Sciatic nerve (tissue), 2 donors: ENCODE results near the gene RBM19. TPM values are rescaled to one million over a fixed set of nuclear protein-coding genes. Genes with fewer than 3 reads are reported as not detected.

Experiments
- ATAC-seq: fragments of 200-7000 bp; cut with Tn5 transposase; one replicate; pipeline ENCODE4 v1.9.1; 2020; ENCODE audit warnings: mild to moderate bottlenecking, moderate library complexity
- DNase-seq: peaks from one replicate; pipeline ENCODE4 v3.0.0-alpha.2; 2020; ENCODE audit warnings: low spot score
- intact Hi-C: fragments of 100-400 bp; cut with DNase I; formaldehyde crosslinking; loops from one replicate; pipeline ENCODE4 v1.14.2; 2022
- total RNA-seq: library from RNA; stranded (reverse); fragmentation: NEBNext Ultra II Directional; extraction: Animal tissue kit (Norgen Biotek cat#: 25700); gene quantifications from one replicate; pipeline ENCODE4 v1.2.1, GENCODE V29; 2021
- donor health status: DM: no; HTN: no; CAD: no.
- donor health status: DM: no; HTN: no; CAD: no.

Gene RBM19
- total RNA-seq, 1 donor from 2014 or later, result 40.3 TPM

DNA sequence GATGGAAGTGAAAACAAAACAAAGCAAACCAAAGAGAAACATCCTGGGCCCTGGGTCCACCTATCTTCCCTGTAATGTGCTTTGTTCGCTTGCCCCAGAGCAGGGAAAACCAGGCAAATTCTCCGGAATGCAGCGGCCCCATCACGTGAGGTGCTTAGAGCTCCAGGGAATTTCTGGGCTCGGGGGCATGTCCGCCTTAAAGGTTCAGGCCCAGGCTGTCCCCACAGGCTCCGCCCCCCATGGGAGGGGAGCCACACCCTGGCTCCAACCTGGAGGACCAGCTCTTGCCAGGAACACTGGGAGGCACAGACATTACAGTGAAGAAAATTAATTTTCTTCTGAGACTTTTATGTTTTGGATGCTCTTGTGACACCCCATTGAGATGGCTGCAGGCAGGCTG, 69.9 kb downstream of the RBM19 start:
- no peak for DNase-seq
- intact Hi-C loops, result no loop called here
- peak; percentile 25 for ATAC-seq

DNA sequence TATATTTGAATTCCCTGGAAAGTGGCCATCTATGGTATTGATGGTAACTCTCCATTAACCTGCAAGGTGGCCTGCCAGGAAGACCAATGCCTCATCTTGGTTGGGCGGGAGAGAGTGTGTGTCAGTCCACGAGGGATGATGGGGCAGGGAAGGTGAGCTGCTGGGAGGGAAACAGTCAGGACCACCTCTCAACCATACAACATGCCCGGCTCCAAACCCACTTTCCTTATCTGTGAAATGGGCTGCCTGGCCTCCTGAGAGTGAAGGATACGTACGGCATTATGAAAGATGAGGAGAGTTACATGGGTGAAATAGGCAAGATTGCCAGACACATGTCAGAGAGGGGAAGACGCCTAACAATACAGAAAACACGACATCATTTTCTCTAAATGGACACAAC, 70.9 kb downstream of the RBM19 start:
- DNase-seq (no peak), ATAC-seq (no peak)
- intact Hi-C loops, result no loop called here

DNA sequence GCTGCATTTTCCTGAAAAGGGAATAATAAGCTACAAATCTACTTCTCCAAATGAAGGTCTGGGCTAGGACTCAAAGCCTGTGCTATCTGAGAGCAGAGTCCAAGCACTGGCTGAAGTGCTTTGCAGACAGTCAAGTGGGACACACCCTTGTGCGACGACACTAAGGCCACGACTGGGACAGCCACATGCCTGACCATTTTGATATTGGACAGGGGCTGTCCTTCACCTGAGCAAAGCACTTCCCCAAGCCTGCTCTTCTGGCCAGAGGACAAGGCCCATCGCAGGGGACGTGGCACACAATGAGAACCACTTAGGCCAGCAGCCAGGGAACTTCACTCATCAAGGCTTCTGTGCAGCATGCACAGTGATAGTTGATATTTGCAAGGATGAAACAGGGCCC, 71.4 kb downstream of the RBM19 start:
- ATAC-seq (no peak), DNase-seq (no peak)
- intact Hi-C loops, result no loop called here

GRCh38 chr12:113893221-113893620, 72.9 kb downstream of the RBM19 start:
- intact Hi-C loops, result no loop called here
- DNase-seq, result no peak
- ATAC-seq, result no peak

- no peak for ATAC-seq
- intact Hi-C loops, result no loop called here
- no peak for DNase-seq
These were observed 73.6 kb downstream of the RBM19 start for GRCh38 chr12:113892556-113892955.

DNA sequence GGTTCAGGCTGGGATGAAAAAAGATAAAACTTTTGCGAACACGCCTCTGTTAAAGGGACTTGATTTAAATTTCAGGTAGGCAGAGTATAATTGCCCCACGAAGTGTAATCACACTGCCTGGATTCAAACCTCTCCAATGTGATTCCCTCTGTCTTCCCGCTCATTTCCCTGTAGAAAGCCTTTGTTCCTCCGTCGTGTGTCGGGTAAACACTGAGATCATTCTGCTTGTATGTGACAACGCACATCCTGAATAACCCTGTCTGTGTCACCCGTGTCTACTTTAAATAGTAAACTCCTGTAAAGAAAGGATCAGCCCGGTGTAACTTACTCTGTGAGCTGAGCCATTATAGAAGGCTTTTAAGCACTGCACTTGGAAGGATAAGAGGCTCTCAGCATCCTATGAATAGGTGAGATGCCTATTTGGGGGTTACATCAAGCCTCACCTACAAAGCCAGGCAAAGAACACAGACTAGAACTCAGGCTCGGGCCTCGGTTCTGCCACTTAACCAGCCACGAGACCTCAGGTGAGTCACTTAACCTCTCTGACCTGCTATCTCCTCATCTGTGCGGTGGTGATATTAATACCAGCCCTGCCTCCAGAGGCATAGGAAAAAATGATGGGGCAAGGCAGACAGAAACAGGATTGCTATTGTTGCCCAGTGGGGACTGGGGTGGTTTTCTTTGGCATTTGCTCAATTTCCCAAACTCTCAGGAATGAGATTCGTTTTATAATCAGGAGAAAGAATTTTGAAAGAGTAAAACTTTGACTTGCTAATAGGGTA, 74.2 kb downstream of the RBM19 start:
- ATAC-seq (no peak), DNase-seq (no peak)
- intact Hi-C loops, result no loop called here

- no peak for DNase-seq
- intact Hi-C loops, result no loop called here
- ATAC-seq, result no peak
These were observed 74.9 kb downstream of the RBM19 start for GRCh38 chr12:113891167-113891692.

- intact Hi-C loops, result no loop called here
- peak; percentile 75 for ATAC-seq
- no peak for DNase-seq
These were observed 76.1 kb downstream of the RBM19 start for GRCh38 chr12:113889891-113890581.

DNA sequence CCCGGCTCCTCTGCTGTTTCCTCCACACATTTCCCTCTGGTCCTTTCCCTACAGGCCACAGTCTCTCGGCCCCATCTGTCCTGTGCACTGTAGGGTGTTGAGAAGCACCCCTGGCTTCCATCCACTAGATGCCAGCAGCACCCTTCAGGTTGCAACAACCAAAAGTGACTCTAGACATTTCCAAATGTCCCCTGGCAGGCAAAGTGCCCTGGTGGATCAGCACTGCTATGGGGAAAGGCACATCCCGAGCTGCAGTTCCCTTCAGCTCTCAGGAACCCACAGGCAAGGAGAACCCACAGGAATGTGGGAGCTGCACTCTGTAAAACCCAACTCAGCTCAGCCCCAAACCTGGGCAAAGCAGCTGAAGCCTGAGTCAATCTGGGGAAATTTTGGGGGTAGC, 77.0 kb downstream of the RBM19 start:
- ATAC-seq (peak; percentile 61), DNase-seq (no peak)
- intact Hi-C loops, result no loop called here

GRCh38 chr12:113888435-113888834, 77.7 kb downstream of the RBM19 start:
- intact Hi-C loops, result no loop called here
- no peak for ATAC-seq

GRCh38 chr12:113887906-113888305, 78.2 kb downstream of the RBM19 start:
- DNase-seq, result no peak
- ATAC-seq, result no peak
- intact Hi-C loops, result no loop called here

More at GRCh38 chr12:113888435-113888834, 77.7 kb downstream of the RBM19 start:
- no peak for DNase-seq

- DNase-seq (no peak), ATAC-seq (no peak)
- intact Hi-C loops, result no loop called here
These were observed 79.4 kb downstream of the RBM19 start for GRCh38 chr12:113886721-113887120.

DNA sequence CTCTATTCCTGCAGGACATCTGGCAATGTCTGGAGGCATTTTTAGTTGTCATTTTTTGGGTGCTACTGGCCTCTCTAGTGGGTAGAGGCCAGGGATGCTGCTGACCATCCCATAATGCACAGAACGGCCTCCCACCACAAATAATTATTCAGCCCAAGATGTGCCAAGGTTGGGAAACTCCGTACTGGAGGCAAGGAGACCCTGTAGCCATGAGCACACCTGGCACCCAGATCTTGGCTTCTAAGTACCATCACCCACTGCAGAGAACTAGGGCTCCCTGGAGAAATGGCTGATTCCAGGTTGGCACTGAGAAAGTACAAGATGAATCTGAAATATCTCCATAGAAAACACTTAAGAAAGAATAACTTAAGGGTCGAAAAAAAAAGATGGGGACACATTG, 81.7 kb downstream of the RBM19 start:
- DNase-seq (no peak), ATAC-seq (no peak)
- intact Hi-C loops, result no loop called here

DNA sequence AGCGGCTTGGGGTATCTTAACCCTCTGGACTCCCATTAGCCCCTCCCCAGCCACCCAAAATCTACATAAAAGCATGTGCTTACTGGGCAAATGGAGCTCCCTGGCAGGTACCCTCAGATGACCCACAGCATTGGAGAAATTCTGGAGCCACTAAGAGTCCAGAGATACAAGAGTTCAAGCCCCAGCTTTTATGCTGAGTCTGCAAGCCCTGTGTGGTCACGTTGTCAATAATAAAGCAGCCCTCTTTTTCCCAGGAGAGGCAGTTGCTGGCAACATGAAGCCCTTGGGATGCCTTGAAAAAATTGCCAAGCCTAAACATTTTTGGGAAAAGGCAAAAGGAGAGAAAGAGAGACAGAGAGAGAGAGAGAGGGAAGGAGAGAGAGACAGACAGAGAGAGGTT, 83.4 kb downstream of the RBM19 start:
- DNase-seq, result no peak
- intact Hi-C loops, result no loop called here
- no peak for ATAC-seq

DNA sequence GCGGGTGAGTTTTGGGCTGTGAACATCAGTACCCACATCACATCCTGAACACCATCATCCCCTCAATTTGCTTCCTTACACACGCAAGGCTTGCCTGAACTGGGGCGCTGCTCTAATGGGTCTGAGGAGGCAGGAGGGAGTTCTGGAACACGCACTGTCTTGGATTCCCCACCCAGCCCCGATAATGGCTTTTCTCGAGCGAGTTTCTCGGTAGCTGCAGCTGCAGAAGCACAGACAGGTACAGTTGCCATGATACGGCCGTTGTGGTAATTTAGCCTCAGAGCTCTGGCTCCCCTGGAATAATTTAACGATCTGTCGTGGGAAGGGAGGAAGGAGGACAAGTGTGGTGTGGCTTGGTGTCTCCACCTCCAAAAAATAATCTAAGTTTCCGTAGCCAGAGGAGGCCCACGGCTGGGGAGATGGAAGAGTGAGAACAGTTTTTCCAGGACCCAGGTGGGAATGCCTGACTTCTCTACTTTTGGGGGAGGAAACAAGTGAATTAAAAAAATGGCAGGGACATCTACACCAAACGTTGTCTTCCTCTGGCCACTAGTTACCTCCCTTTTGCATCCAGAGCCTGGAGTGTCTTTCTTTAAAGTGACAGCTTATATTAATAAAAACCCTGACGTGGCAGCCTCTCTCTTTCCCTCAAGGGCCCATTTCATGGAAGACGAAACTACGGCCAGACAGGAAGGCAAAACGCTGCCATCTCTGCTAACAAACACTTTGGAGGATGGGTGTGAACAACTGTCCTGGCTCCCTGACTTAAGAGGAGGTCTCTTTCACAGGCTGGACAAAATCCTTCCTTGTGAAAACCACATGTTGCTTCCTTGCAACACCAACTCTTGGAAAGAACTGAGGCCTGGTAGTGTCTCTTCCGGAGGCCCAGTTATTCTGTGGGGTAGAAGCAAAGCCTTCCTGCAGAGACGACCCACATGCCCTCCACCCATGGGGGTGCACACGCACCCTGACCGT, 84.8 kb downstream of the RBM19 start:
- ATAC-seq (no peak), DNase-seq (no peak)
- intact Hi-C loops, result no loop called here

GRCh38 chr12:113880326-113880725, 85.8 kb downstream of the RBM19 start:
- no peak for DNase-seq
- intact Hi-C loops, result no loop called here
- ATAC-seq, result no peak

- DNase-seq (no peak), ATAC-seq (no peak)
- intact Hi-C loops, result no loop called here
These were observed 86.5 kb downstream of the RBM19 start for GRCh38 chr12:113879658-113880057.

DNA sequence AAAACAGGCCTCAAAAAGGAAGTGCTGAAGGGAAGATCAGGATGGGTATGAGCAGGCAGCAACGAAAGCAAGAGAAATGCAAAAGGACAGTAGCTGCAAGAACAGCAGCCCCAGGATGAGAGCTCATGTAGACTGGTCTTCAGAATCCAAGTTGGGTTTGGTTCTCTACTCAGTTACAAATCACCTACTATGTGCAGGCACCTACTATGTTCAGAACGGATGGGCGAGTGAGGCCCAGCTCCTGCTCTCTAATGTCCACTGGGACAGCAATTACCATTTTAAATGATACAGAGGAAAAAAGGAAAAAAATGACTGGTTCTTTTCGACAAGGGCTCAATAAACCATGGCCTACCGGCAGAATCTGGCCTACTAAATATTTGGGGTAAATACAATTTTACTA, 88.5 kb downstream of the RBM19 start:
- ATAC-seq (no peak), DNase-seq (no peak)
- intact Hi-C loops, result no loop called here

GRCh38 chr12:113876160-113876559, 90.0 kb downstream of the RBM19 start:
- no peak for DNase-seq
- ATAC-seq, result no peak
- intact Hi-C loops, result no loop called here
